Measurements from ENCODE around the gene TTLL3.
"Not testable (repeated sequence)": the region's sequence is repeated elsewhere in the genome, so short reads cannot be mapped to it uniquely, and the experiment has no call there.

TTLL3 gene

DNA sequence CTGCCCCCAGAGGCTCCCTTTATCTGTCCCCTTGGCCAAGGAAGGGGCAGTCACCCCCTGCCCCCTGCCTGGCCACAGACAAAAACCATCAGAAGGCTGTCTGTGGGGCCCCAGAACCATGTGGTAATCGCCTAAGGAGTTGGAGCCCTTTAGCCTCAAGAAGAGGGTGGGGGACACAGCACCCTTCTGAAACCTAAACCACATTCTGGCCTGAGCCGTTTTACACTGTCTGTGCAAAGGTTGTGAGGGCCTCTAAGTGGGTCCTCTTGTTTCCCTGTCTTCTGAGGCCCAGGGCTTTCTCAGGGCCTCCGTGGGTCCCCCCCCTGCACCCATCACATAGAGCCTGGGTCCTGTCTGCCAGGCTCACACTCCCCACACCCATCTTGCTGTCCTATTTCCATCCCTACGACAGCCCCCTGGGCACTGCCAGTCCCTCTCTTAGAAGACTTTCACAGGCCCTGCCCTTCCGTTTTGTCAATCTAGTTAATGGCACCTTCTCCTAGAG is 51.6 kb downstream of the TTLL3 start:
- TF ChIP-seq JUND (IDR thresholded peaks at IDR 0.05; ENCODE audit: low read depth), result no peak
- no peak for DNase-seq (ENCODE audit: low read depth in 1 of 2, low spot score in 1 of 2)
- in situ Hi-C loops (cut with HindIII; ENCODE audit: low pct_unique_long_range_greater_than_20kb, low sequenced_read_pairs), result no loop called here

DNA sequence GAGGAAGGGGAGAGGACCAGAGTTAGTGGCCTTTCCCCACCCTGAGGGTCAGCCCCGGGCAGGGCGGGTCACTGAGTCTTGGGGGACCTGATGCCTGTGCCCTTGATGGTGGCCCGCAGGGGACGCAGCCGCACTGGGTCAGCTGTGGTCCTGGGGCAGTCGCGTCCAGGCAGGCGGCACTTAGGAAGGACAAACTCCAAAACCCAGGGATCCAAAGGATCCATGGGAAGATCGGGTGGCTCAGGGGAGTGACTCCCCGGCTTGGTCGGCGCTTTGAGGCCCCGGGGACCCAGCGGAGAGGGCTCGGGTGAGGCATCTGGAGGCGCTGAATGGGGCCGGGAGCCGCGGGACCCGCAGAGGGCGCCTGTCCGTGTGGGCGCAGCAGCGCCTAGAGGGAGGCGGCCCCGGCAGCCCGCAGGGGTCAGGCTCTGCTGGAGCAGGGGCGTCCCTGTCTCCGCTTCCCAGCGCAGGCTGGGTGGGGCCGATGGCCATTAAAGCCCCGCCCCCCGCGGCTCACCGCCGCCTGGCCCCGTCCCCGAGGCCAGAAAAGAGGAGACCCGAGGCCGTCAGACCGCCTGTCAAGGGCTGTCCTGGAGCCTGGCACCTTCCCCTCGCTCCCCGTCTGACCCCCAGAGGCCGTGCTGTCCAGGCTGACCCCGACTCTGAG is 52.5 kb downstream of the TTLL3 start:
- no peak for TF ChIP-seq JUND (IDR thresholded peaks at IDR 0.05; ENCODE audit: low read depth)
- no peak for DNase-seq (ENCODE audit: low read depth in 1 of 2, low spot score in 1 of 2)
- in situ Hi-C loops (cut with HindIII; ENCODE audit: low pct_unique_long_range_greater_than_20kb, low sequenced_read_pairs), result no loop called here

DNA sequence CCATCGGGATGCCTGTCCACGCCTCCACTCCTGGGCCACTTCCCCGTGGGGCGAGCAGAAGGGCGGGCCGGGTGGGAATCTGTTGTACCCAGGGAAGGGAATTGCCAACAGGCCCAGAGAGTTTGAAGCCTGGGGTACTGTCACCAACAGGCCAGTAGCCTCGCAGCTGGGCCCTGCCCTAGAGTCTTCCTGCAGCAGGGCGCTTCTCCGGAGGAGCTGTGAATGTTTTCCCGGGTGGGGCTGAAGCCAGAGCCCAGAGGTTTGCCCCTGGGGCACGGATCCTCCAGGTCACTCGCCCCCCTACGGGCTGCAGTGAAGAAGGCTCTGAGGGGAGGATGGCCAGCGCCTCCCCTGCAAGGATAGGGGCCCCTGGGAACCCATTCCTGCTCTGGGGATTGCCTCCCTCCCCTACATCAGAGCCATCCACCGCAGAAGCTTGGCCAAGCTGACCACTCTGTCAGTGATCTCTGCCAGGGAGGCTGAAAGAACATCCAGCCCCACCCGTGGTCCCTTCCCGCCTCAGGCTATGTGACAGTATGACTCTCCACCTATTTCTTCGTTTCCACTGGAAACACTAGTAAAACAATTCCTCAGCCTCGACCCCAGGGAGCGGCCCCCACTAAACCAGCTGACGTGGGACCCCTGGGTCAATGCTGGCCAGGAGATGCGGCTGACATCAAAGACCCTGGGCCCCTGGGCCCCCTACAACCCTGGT is 53.2 kb downstream of the TTLL3 start:
- in situ Hi-C loops (cut with HindIII; ENCODE audit: low pct_unique_long_range_greater_than_20kb, low sequenced_read_pairs), result no loop called here

DNA sequence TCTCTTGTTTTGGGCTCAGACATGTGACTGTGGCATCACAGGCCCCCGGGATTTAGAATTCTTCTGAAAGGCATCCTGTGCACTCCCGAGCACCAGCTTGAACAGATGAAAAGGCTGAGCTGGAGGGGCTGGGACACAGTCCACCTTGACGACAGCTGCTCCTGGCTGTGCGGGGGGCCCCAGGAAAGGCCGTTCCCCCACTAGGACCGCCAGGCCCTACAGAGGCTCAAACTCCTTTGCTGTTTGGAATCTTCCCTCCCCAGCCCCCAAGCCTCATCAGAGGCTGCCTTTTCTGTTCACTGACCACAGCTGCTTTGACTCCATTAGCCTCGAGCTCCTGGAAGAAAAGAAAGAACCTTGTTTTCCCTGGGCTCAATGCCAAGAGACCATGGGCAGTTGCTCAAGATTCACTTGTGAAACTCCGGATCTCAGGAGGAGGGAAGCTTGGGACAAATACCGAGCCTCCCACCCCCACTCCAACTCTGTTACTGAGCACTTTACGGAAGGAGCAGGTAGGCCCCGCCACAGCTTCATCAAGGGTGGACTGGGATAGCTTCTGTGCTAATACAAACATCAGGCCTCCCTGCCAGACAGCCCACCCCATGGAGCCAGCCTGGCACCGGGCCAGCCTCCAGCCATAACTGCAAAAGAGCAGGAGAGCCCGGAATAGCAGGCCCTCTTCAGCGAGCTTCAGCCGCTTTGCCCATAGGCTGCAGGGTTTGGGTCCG is 54.3 kb downstream of the TTLL3 start:
- TF ChIP-seq JUND (IDR thresholded peaks at IDR 0.05; ENCODE audit: low read depth), result no peak
- peak in 1 of 2 experiments; percentile 37 for DNase-seq (ENCODE audit: low read depth in 1 of 2, low spot score in 1 of 2)
- in situ Hi-C loops (cut with HindIII; ENCODE audit: low pct_unique_long_range_greater_than_20kb, low sequenced_read_pairs), result no loop called here

More for the DNA sequence above, 53.2 kb downstream of the TTLL3 start:
- no peak for DNase-seq (ENCODE audit: low read depth in 1 of 2, low spot score in 1 of 2)
- TF ChIP-seq JUND (IDR thresholded peaks at IDR 0.05; ENCODE audit: low read depth), result no peak

DNA sequence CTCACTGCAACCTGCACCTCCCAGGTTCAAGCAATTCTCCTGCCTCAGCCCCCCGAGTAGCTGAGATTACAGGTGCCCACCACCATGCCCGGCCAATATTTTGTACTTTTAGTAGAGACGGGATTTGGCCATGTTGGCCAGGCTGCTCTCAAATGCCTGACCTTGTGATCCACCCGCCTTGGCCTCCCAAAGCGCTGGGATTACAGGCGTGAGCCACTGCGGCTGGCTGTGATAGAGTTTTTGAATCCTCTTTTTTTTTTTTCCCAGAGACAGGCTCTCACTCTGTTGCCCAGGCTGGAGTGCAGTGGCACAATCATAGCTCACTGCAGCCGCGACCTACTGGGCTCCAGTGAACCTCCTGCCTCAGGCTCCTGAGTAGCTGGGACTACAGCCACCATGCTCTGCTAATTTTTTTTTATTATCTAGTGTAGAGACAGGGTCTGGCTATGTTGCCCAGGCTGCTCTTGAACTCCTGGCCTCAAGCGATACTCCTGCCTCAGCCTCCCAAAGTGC is 55.1 kb downstream of the TTLL3 start:
- in situ Hi-C loops (cut with HindIII; ENCODE audit: low pct_unique_long_range_greater_than_20kb, low sequenced_read_pairs); DNase-seq (ENCODE audit: low read depth in 1 of 2, low spot score in 1 of 2): not testable (repeated sequence)

DNA sequence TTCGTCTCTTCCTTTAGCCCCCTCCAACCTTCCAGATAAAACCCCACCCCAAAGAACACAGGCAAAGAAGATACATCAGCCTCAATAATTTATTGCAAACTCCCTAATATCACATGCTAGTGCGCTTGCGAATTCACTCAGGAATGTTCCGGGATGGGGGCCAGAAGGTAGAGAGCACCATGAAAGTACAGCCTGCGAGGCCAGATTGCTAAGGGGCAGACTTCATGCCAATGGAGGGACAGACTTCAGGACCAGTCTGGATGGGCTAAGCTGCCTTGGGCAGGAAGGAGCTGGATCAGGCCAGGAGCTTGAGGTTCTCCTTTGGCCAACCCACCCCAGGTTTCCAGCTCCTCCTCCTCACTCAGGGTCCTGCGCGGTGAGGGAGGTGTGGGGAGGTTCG is 56.6 kb downstream of the TTLL3 start:
- TF ChIP-seq JUND (IDR thresholded peaks at IDR 0.05; ENCODE audit: low read depth), result no peak
- DNase-seq (ENCODE audit: low read depth in 1 of 2, low spot score in 1 of 2), result no peak
- in situ Hi-C loops (cut with HindIII; ENCODE audit: low pct_unique_long_range_greater_than_20kb, low sequenced_read_pairs), result no loop called here

DNA sequence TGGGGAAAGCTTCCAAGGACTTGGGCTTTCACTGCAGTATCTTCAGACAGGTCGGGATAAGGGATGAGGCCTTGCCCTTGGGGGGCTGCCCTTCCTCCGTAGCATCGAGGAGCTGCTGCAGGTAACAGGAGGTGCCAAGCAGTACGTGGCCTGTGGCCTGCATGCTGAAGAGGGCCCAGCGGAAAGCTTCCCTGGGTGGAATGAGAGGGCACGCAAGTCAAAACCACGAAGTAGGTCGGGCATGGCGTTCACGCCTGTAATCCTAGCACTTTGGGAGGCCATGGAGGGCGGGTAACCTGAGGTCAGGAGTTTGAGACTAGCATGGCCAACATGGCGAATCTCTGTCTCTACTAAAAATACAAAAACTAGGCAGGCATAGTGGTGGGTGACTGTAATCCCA is 57.0 kb downstream of the TTLL3 start:
- DNase-seq (ENCODE audit: low read depth in 1 of 2, low spot score in 1 of 2), result no peak

DNA sequence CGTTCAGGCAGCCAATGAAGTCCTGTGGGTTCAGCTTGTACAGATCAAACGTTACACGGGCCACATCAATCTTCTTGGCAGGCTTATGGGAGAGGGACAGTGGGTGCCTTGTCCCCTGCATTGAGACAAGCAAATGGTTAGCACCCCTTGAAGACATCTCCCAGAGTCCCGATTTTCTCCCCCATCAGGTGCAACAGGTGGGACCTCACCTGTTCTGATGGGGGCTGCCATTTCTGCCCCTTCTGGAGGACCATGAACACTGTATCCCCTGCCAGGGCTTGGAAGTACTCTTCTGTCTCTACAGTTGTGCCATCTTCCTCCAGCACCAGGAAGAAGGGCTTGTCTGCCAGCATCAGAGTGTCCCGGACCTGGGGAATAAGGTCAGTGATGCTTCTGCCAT is 59.9 kb downstream of the TTLL3 start:
- no peak for DNase-seq (ENCODE audit: low read depth in 1 of 2, low spot score in 1 of 2)
- in situ Hi-C loops (cut with HindIII; ENCODE audit: low pct_unique_long_range_greater_than_20kb, low sequenced_read_pairs), result no loop called here
- TF ChIP-seq JUND (IDR thresholded peaks at IDR 0.05; ENCODE audit: low read depth), result no peak

More for the DNA sequence above, 57.0 kb downstream of the TTLL3 start:
- TF ChIP-seq JUND (IDR thresholded peaks at IDR 0.05; ENCODE audit: low read depth), result no peak
- in situ Hi-C loops (cut with HindIII; ENCODE audit: low pct_unique_long_range_greater_than_20kb, low sequenced_read_pairs), result no loop called here

DNA sequence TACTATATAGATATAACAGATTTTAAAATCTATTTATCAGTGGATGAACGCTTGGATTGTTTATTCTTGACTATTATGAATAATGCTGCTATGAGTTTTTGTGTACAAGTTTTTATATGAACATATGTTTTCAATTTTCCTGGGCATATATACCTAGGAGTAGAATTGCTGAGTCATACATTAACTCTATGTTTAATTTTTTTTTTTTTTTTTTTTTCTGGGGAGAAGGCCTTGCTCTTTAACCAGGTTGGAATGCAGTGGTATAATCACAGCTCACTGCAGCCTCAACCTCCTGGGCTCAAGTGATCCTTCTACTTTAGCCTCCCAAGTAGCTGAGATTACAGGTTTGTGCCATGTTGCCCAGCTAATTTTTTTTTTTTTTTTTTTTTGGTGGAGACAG is 60.9 kb downstream of the TTLL3 start:
- in situ Hi-C loops (cut with HindIII; ENCODE audit: low pct_unique_long_range_greater_than_20kb, low sequenced_read_pairs), result no loop called here
- DNase-seq (ENCODE audit: low read depth in 1 of 2, low spot score in 1 of 2), result no peak
- no peak for TF ChIP-seq JUND (IDR thresholded peaks at IDR 0.05; ENCODE audit: low read depth)

DNA sequence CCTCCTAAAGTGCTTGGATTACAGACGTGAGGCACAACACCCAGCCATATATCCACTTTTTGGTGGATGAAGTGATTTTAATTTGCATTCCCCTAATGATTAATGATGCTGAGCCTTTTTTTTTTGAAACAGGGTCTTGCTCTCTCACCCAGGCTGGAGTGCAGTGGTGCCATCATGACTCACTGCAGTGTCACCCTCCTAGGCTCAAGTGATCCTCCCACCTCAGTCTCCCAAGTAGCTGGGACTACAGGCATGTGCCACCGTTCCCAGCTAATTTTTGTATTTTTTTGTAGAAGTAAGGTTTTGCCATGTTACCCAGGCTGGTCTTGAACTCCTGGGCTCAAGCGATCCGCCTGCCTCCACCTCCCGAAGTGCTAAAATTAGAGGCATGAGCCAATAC is 62.0 kb downstream of the TTLL3 start:
- DNase-seq (ENCODE audit: low read depth in 1 of 2, low spot score in 1 of 2); in situ Hi-C loops (cut with HindIII; ENCODE audit: low pct_unique_long_range_greater_than_20kb, low sequenced_read_pairs): not testable (repeated sequence)

DNA sequence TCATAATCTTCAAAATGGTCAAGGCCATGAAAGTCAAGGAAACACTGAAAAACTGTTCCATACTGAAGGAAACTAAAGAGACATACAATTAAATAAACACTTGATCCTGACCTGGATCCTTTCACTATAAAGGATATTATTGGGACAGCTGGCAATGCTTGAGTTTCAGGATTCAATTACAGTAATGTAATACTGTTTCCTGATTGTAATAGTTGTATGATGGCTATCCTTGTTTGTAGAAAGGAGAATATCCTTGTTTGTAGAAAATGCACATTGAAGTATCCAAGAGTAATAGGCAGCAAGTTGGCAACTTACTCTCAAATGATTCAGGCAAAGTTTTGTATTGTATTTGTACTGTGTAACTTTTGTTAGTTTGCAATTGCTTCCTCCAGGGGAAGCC is 65.4 kb downstream of the TTLL3 start:
- DNase-seq (ENCODE audit: low read depth in 1 of 2, low spot score in 1 of 2), result no peak
- no peak for TF ChIP-seq JUND (IDR thresholded peaks at IDR 0.05; ENCODE audit: low read depth)
- in situ Hi-C loops (cut with HindIII; ENCODE audit: low pct_unique_long_range_greater_than_20kb, low sequenced_read_pairs), result no loop called here

DNA sequence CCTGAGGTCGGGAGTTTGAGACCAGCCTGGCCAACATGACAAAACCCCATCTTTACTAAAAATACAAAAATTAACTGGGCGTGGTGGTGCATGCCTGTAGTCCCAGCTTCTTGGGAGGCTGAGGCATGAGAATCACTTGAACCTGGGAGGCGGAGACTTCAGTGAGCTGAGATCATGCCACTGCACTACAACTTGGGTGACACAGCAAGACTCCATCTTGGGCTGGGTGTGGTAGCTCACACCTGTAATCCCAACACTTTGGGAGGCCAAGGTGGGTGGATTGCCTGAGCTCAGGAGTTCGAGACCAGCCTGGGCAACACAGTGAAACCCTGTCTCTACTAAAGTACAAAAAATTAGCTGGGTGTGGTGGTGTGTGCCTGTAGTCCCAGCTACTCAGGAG is 66.2 kb downstream of the TTLL3 start:
- DNase-seq (ENCODE audit: low read depth in 1 of 2, low spot score in 1 of 2); in situ Hi-C loops (cut with HindIII; ENCODE audit: low pct_unique_long_range_greater_than_20kb, low sequenced_read_pairs): not testable (repeated sequence)

DNA sequence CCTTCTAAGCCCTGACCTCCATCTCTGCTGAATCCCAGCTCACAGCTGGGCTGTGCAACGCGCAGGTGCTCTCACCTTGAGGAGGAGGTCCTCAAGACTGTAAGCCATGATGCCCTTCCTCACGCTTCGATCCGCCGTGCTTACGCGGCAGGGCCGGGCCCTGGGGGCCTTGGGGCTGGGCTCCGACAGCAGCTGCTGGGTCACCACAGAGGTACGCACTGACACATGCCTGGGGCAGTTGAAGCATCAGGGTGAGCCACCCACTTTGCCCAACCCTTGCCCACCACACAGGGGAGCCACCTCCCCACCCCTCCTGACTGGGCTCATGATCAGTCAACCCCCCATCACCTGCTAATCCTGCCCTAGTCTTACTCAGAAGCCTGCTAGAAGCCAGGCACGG is 66.9 kb downstream of the TTLL3 start:
- TF ChIP-seq JUND (IDR thresholded peaks at IDR 0.05; ENCODE audit: low read depth), result no peak
- DNase-seq (ENCODE audit: low read depth in 1 of 2, low spot score in 1 of 2), result no peak
- in situ Hi-C loops (cut with HindIII; ENCODE audit: low pct_unique_long_range_greater_than_20kb, low sequenced_read_pairs), result no loop called here

Measured in T47D (cell line).